Lower leg skin (tissue), 4 donors: ENCODE measurements around the gene FGGY. TPM values are rescaled to one million over a fixed set of nuclear protein-coding genes. Genes with fewer than 3 reads are reported as not detected.

Experiments used
- DNase-seq, 2 donors: peaks; one replicate each; pipeline ENCODE4 v3.0.0-alpha.2; 2019; ENCODE audit warnings: low spot score in 2 of 2
- H3K4me3 ChIP-seq: fragments of 200-600 bp; sonication (generic); 2 replicates; pipeline ENCODE4 v1.5.1; 2017; ENCODE audit warnings: mild to moderate bottlenecking, low read depth; ENCODE audit not compliant: poor library complexity, severe bottlenecking
- POLR2A ChIP-seq, 2 donors: fragments of 450-650 bp; IDR thresholded peaks; one replicate each; pipeline ENCODE4 v1.6.1; 2016 to 2017; ENCODE audit warnings: antibody characterized with exemption in 2 of 2, mild to moderate bottlenecking in 1 of 2, moderate library complexity in 1 of 2
- WGBS, 2 donors: methylation state at CpG; one replicate each; pipeline ENCODE4 v1.1.5; 2018; 5-methylcytosine and 5-hydroxymethylcytosine counted together
- intact Hi-C: fragments of 100-400 bp; cut with DNase I; formaldehyde crosslinking; loops from one replicate; pipeline ENCODE4 v1.15.0; 2023; ENCODE audit warnings: low total_unique reads
- total RNA-seq, 4 donors: library from RNA; depleted of rRNA; stranded (reverse); fragments of >200 nt; gene quantifications; one replicate each; pipeline ENCODE4 v1.1.0, GENCODE V29; 2016
- TF ChIP-seq, protein P1 (sequence below), 3 donors: fragments of 450-650 bp; IDR thresholded peaks; one replicate each; pipeline ENCODE4 v1.5.1; 2016; ENCODE audit warnings: antibody characterized with exemption in 3 of 3, mild to moderate bottlenecking in 3 of 3, moderate library complexity in 2 of 3

The FGGY gene
- total RNA-seq, 4 donors from 2014 or later: 10.0 to 29.5 (median 17.5) TPM

DNA sequence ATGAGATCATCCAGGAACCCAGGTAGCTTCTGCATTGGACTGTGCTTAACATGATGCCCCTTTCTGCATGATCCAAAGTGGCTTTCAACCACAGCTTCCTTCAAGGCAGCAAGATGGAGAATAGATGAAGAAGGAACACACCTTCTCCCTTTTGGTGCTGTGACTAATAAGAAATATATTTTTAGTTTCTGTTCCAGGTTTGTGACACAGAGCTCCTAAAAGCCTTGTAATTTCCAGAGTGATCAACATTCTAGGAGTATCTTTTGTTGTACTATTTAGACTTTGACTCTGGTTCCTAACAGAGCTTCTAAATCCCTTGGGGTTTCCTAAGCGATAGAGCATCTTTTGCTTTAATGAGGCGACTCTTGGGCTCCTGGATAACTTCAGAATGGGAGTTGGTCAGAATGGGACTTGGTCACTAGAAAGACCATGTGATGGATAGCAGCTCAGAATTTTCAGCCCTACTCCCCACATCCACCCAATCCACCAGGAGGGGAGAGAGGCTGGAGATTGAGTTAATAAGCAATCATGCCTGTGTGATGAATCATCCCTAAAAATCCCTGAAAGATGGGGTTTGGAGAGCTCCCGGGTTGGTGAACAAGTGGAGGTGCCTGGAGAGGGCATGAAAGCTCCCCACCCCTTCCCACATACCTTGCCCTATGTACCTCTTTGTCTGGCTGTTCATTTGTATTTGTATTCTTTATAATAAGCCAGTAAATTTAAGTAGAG, 134.8 kb downstream of the FGGY start:
- TF ChIP-seq, protein P1, sequence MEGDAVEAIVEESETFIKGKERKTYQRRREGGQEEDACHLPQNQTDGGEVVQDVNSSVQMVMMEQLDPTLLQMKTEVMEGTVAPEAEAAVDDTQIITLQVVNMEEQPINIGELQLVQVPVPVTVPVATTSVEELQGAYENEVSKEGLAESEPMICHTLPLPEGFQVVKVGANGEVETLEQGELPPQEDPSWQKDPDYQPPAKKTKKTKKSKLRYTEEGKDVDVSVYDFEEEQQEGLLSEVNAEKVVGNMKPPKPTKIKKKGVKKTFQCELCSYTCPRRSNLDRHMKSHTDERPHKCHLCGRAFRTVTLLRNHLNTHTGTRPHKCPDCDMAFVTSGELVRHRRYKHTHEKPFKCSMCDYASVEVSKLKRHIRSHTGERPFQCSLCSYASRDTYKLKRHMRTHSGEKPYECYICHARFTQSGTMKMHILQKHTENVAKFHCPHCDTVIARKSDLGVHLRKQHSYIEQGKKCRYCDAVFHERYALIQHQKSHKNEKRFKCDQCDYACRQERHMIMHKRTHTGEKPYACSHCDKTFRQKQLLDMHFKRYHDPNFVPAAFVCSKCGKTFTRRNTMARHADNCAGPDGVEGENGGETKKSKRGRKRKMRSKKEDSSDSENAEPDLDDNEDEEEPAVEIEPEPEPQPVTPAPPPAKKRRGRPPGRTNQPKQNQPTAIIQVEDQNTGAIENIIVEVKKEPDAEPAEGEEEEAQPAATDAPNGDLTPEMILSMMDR (IDR thresholded peaks at IDR 0.05): no peak
- TF ChIP-seq POLR2A (IDR thresholded peaks at IDR 0.05): no peak
- 67 to 80% methylated on average over 3 of the region's 3 CpGs for WGBS, 2 donors
- H3K4me3 ChIP-seq: no peak overlapping the region
- DNase-seq: no peak
- intact Hi-C loops: no loop called here

DNA sequence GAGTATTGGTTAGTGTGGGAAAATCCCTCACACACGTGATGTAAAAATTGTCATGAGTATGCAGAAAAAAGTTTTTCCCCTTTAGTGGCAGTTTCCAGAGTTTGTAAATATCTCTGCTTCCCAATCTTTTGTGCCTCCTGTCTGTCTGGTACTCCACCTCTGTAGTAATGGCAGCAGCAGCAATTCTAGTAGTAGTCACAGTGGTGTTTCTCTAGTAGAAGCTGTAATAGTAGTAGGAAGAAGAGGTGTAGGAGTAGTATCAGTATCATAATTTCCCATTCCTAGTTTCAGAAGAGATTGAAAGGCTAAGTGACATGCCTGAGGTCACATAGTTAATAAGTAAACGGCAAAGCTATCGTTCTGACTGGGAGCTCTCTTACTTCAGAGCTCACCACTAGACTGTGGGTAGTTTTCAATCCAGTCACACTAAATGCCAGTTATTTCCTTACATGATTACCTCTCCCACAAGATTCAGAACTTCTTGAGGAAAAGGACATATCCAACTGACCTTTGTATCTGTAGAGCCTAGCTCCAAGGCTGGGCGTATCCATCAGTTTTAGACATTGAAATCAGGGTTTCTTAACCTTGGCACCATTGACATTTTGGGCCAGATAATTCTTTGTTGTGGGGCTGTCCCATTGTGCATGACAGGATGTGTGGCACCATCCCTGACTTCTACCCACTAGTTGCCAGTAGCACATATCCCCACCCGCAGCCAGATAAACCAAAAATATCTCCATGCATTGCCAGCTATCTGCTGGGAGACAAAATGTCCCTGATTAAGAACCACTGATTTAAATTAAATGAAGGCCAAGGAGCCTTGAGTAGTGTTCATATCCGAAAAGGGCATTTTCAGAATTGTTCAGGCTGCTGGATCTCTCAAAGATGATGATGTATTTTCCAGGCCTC, 135.9 kb downstream of the FGGY start:
- TF ChIP-seq, protein P1 (IDR thresholded peaks at IDR 0.05): no peak
- no peak overlapping the region for H3K4me3 ChIP-seq
- intact Hi-C loops: no loop called here
- 72% methylated on average over 6 of the region's 6 CpGs for WGBS, 2 donors
- no peak for DNase-seq

DNA sequence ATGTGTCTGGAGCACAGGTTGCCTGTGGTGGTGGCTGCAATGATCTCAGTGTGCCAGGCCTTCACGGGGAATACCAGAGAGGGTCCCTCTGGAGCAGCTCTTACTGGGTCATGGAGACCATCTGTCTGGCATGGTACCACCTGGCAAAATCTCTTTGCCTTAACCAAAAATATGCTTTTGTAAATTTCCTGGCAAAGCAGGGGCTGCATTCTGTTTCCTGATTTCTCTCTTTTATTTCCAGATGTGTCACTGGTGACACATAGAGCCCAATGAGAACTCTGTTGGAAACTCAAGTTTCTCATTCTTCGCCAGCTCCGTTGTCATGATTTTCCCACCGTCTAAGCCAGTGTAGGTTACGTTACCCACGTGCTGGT, 136.5 kb downstream of the FGGY start:
- no peak overlapping the region for H3K4me3 ChIP-seq
- no peak for TF ChIP-seq POLR2A (IDR thresholded peaks at IDR 0.05)
- TF ChIP-seq, protein P1 (IDR thresholded peaks at IDR 0.05): no peak
- 51 to 52% methylated on average over 6 of the region's 6 CpGs for WGBS, 2 donors
- DNase-seq: peak in 1 of 2 donors; percentile 36
- intact Hi-C loops: no loop called here

DNA sequence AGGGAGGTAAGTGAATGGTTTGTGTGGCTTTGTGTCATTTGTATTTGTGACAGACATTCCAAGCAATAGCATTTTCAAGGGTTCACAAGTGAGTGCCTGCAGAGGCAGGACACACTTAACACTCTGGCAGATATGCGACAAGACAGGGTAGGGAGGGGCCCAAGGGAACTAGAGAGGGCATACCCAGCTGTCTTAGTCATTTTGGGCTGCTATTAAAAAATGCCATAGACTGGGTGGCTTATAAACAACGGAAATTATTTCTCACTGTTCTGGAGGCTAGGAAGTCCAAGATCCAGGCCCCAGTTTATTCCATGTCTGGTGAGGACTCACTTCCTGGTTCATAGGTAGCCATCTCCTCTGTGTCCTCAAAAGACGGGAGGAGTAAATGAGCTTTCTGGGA, 137.4 kb downstream of the FGGY start:
- 30 to 46% methylated on average over 3 of the region's 3 CpGs for WGBS, 2 donors
- no peak overlapping the region for H3K4me3 ChIP-seq
- no peak for DNase-seq
- intact Hi-C loops: no loop called here
- TF ChIP-seq, protein P1 (IDR thresholded peaks at IDR 0.05): no peak
- TF ChIP-seq POLR2A (IDR thresholded peaks at IDR 0.05): no peak

DNA sequence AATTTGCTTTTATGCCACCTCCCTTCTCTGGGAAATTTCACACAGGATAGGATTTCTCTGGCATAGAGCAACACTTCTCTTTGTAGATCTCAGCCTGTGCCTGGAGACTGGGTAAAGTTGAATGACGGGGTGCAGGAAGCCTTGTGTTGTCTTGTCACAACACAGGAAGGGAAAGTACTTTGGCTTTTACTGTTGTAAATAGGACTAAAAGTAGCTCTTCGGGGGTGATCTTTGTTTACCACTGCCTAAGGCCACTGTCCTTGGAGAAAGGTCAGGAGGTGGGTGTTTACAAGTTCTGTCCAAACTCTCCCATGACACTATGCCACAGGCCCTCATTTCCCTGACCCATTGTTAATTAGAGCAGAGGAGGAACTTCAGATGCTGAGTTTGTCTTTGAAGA, 139.7 kb downstream of the FGGY start:
- TF ChIP-seq POLR2A (IDR thresholded peaks at IDR 0.05): no peak
- TF ChIP-seq, protein P1 (IDR thresholded peaks at IDR 0.05): no peak
- no peak overlapping the region for H3K4me3 ChIP-seq
- intact Hi-C loops: no loop called here
- no peak for DNase-seq
- 64 to 73% methylated on average over 2 of the region's 2 CpGs for WGBS, 2 donors
